ENCODE measurements around the gene SRMS. TPM values are rescaled to one million over a fixed set of nuclear protein-coding genes. Genes with fewer than 3 reads are reported as not detected.

The SRMS gene
- total RNA-seq, 4 donors from 2014 or later, result not detected

- no peaks in the 10 kb centered on the region for H3K9me3 ChIP-seq
- H3K27me3 ChIP-seq, result peaks cover 0 to 30% of the 10 kb centered on the region in 2 donors
- TF ChIP-seq CTCF (IDR thresholded peaks at IDR 0.05), result no peak
- no peak for TF ChIP-seq POLR2A (IDR thresholded peaks at IDR 0.05)
- H3K36me3 ChIP-seq, result no peaks in the 10 kb centered on the region
- H3K27ac ChIP-seq, result no peak overlapping the region
- DNase-seq, result no peak
- no peak overlapping the region for H3K4me3 ChIP-seq
- H3K4me1 ChIP-seq, result peaks cover 4 to 29% (median 15%) of the 10 kb centered on the region in 4 donors
Measured at GRCh38 chr20:63494420-63495166, 53.0 kb downstream of the SRMS start.

DNA sequence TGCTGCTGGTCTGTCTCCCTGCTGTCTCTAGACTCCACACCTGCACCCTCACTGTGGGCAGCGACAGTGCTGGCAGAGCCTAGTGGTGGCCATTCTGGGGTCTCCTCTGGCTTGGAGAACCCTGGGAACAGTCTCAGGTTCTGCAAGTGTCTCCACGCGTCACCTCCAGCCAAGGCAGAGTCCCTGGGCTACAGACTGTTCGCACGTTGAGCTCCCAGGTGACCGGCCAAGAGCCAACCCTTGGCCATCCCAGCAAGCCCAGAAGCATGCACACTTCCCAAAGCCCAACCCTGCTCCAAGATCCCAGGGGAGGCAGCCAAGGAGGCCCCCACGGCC, 53.5 kb downstream of the SRMS start:
- Histone ChIP-seq H3K4me1 (peaks cover 4 to 24% (median 12%) of the 10 kb centered on the region in 4 donors), H3K27me3 (peaks cover 0 to 26% of the 10 kb centered on the region in 2 donors), H3K9me3 (no peaks in the 10 kb centered on the region), H3K27ac (no peak overlapping the region), H3K36me3 (no peaks in the 10 kb centered on the region), H3K4me3 (no peak overlapping the region)
- DNase-seq, result no peak
- TF ChIP-seq POLR2A (IDR thresholded peaks at IDR 0.05) (no peak), CTCF (IDR thresholded peaks at IDR 0.05) (no peak)

DNA sequence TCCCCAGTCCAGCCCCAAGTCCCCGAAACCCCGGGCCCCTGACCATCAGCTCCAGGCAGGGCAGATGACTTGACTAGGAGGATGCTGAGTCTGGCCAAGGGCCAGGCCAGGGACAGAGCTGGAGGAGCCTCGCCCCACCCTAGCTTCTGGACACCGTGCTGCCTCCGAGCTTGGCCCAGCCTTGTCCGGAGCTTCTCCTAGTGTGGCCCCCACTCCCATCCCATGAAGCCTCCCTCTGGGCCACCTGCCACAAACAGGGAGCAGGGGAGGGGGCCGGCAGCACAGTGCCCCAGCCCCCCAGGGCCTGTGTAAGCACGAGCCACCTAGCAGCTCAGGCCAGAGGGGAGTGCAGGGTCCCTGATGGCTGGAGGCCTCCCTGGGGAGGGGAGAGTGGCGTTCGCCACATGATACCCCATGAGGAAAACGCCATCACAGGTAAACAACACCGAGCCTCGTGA, 54.0 kb downstream of the SRMS start:
- H3K27ac ChIP-seq, result no peak overlapping the region
- no peaks in the 10 kb centered on the region for H3K9me3 ChIP-seq
- H3K4me1 ChIP-seq, result peaks cover 4 to 20% (median 10%) of the 10 kb centered on the region in 4 donors
- H3K36me3 ChIP-seq, result no peaks in the 10 kb centered on the region
- no peak overlapping the region for H3K4me3 ChIP-seq
- H3K27me3 ChIP-seq, result peaks cover 0 to 25% of the 10 kb centered on the region in 2 donors
- no peak for DNase-seq
- TF ChIP-seq POLR2A (IDR thresholded peaks at IDR 0.05), result no peak

GRCh38 chr20:63492982-63493381, 54.6 kb downstream of the SRMS start:
- Histone ChIP-seq H3K27me3 (peaks cover 0 to 23% of the 10 kb centered on the region in 2 donors), H3K27ac (no peak overlapping the region), H3K4me1 (peaks cover 0 to 18% (median 7%) of the 10 kb centered on the region in 4 donors), H3K4me3 (no peak overlapping the region), H3K9me3 (no peaks in the 10 kb centered on the region), H3K36me3 (no peaks in the 10 kb centered on the region)
- no peak for DNase-seq
- TF ChIP-seq POLR2A (IDR thresholded peaks at IDR 0.05) (no peak), CTCF (IDR thresholded peaks at IDR 0.05) (no peak)

GRCh38 chr20:63492518-63492917, 55.0 kb downstream of the SRMS start:
- Histone ChIP-seq H3K36me3 (no peaks in the 10 kb centered on the region), H3K4me1 (peaks cover 0 to 17% (median 7%) of the 10 kb centered on the region in 4 donors), H3K27ac (no peak overlapping the region), H3K4me3 (no peak overlapping the region), H3K27me3 (peaks cover 0 to 22% of the 10 kb centered on the region in 2 donors), H3K9me3 (no peaks in the 10 kb centered on the region)
- no peak for DNase-seq
- TF ChIP-seq CTCF (IDR thresholded peaks at IDR 0.05), result no peak
- no peak for TF ChIP-seq POLR2A (IDR thresholded peaks at IDR 0.05)

- peaks cover 0 to 16% of the 10 kb centered on the region in 2 donors for H3K27me3 ChIP-seq
- DNase-seq, result no peak
Measured at GRCh38 chr20:63491635-63492230, 55.8 kb downstream of the SRMS start.

More at GRCh38 chr20:63491635-63492230, 55.8 kb downstream of the SRMS start:
- Histone ChIP-seq H3K9me3 (no peaks in the 10 kb centered on the region), H3K27ac (no peak overlapping the region), H3K36me3 (no peaks in the 10 kb centered on the region), H3K4me1 (peaks cover 0 to 14% (median 7%) of the 10 kb centered on the region in 4 donors), H3K4me3 (no peak overlapping the region)
- TF ChIP-seq CTCF (IDR thresholded peaks at IDR 0.05) (no peak), POLR2A (IDR thresholded peaks at IDR 0.05) (no peak)
